GM21526 (cell line): ENCODE measurements around the gene COL20A1.
"Not testable (repeated sequence)": the region's sequence is repeated elsewhere in the genome, so short reads cannot be mapped to it uniquely, and the experiment has no call there.

Experiments
- ATAC-seq: cut with Tn5 transposase; IDR thresholded peaks from one replicate; pipeline ENCODE4 v1.9.1; 2021; ENCODE audit warnings: moderate library complexity; ENCODE audit not compliant: unreplicated experiment, low FRiP score

The COL20A1 gene

GRCh38 chr20:63305933-63306672 lies 13.1 kb downstream of the COL20A1 start:
- ATAC-seq = not testable (repeated sequence)

- ATAC-seq = no peak
These were observed 13.9 kb downstream of the COL20A1 start for GRCh38 chr20:63306673-63307537.

- no peak for ATAC-seq
These were observed 14.7 kb downstream of the COL20A1 start for GRCh38 chr20:63307538-63308217.

GRCh38 chr20:63308218-63308911 lies 15.4 kb downstream of the COL20A1 start:
- no peak for ATAC-seq

DNA sequence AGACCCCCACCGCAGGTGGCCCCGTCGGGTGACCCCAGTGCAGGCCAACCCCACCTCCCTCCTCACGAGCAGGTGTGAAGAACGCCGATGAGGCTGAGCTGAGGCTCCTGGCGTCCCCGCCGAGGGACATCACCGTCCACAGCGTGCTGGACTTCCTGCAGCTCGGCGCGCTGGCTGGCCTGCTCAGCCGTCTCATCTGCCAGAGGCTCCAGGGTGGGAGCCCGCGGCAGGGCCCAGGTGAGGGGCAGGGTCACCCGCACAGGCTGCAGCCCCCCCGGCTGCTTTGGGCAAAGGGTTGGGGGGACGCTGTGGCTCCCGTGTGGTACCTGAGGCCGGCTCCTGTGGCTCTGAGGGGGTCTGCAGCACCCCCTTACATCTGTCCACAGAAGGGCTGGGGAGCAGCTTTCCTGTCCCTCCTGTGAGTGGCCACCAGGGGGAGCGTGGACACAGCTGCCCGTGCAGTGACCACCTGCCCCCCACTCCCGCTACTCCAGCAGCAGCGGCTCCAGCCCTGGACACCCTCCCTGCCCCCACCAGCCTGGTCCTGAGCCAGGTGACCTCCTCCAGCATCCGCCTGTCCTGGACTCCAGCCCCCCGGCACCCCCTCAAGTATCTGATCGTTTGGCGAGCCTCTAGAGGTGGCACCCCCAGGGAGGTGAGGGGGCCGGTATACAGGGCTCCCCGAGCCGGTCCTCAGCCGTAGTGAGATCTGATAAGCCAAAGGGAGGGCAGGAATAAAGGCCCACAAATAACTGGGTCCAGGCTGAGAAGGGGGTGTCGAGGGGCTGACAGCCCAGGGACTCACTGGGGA lies 16.5 kb downstream of the COL20A1 start:
- no peak for ATAC-seq

GRCh38 chr20:63310265-63310991 lies 17.4 kb downstream of the COL20A1 start:
- no peak for ATAC-seq

DNA sequence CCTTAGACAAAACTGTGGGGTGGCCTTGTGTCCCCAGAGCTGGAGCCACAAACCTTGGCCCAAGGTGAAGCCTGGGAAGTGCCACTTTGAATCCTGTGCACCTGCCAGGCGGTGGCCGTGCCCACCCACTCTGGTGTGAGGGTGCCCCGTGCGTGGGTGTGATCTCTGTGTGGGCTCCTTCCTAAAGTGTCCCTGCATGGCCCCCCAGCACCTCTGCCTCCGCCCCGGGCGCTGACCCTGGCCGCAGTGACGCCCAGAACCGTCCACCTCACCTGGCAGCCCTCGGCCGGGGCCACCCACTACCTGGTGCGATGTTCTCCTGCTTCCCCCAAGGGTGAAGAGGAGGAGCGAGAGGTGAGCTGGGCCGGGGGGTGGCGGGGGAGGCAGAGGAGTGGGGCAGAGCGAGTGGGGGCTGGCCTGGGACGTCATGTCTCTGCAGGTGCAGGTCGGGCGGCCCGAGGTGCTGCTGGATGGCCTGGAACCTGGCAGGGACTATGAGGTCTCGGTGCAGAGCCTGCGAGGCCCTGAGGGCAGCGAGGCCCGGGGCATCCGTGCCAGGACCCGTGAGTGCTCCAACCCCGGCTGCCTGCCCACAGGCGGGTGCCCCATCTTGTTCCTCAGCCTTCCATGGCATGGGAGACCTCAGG lies 18.3 kb downstream of the COL20A1 start:
- ATAC-seq = no peak

DNA sequence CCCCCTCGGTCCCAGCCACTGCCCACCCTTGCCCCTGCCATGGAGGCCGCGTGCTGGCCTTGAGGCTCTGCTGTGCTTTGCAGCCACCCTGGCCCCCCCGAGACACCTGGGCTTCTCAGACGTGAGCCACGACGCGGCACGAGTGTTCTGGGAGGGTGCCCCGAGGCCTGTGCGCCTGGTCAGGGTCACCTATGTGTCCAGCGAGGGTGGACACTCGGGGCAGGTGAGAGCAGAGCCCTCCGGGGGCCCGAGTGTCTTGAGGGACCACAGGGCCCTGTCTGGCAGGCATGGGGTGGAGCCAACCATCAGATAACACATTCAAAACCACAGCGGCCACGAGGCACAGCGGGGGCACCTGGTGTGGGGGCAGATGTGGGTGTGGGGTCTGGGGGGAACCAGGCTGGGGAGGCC lies 18.9 kb downstream of the COL20A1 start:
- no peak for ATAC-seq

- ATAC-seq = no peak
These were observed 19.3 kb downstream of the COL20A1 start for GRCh38 chr20:63312273-63312672.

- ATAC-seq = no peak
These were observed 19.8 kb downstream of the COL20A1 start for GRCh38 chr20:63312690-63313348.

DNA sequence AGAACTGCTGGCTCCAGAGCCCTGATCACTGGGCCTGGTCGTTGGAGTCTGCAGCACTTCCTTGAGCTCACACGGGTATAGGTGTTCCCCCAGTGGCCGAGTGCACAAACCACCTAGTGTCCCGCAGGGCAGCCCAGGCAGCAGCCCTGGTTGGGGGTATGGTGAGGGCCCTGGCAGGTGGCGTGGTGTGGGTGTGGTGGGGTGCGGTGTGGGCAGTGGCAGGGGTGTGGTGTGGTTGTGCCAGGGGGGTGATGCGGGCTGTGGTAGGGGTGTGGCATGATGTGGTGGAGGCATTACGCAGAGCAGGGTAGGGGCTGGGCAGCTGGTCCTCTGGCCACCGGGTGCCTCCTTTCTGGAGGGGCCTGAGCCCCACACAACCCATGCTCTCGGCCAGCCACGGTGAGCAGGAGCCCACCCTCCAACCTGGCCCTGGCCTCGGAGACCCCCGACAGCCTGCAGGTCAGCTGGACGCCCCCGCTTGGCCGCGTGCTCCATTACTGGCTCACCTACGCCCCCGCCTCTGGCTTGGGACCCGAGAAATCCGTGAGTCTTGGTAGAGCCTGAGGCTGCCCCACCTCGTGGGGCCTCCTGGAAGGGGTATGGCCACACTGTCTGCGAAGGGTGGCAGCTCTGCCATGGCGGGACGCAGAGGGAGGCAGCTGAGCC lies 20.5 kb downstream of the COL20A1 start:
- no peak for ATAC-seq

DNA sequence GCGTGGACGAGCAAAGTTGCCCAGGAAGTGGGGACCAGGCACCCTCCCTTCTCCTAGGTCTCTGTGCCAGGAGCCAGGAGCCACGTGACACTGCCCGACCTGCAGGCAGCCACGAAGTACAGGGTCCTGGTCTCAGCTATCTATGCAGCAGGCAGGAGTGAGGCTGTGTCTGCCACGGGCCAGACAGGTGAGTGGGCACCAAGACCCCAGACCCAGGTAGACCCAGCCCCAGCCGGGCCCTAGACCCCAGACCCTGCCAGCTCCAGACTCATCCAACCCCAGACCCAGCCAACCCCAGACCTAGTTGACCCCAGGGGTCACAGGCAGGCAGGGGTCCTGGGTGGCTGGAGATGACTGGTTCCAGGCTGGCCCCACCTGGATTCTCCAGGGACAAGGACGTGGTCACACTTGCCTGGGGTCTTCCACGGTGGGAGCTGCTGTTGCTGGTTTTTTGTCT lies 21.1 kb downstream of the COL20A1 start:
- no peak for ATAC-seq

DNA sequence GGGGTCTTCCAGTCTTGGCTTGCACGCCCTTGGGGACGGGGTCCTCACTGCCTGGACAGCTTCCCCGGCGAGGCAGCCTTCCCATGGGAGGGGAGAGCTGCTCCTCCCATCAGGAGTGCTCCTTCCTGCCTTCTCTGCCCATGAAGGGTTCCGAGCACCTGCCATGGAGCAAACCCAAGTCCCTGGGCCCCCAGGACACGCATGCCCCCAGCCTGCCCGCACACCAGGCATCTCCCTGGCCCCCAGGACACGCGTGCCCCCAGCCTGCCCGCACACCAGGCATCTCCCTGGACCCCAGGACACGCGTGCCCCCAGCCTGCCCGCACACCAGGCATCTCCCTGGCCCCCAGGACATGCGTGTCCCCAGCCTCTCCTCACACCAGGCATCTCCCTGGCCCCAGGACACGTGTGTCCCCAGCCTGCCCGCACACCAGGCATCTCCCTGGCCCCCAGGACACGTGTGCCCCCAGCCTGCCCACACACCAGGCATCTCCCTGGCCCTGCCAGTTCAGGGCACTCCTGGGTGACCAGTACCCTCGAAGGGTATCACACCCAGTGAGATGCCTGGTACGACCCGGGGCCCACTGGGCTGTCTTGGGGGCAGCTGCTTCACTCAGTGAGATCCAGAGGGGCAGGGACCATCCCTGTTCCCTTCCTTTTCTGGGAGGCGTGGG lies 21.7 kb downstream of the COL20A1 start:
- no peak for ATAC-seq

- no peak for ATAC-seq
These were observed 22.3 kb downstream of the COL20A1 start for GRCh38 chr20:63315240-63315689.

GRCh38 chr20:63315731-63316491 lies 22.9 kb downstream of the COL20A1 start:
- no peak for ATAC-seq

GRCh38 chr20:63316502-63316921 lies 23.5 kb downstream of the COL20A1 start:
- no peak for ATAC-seq
